Cardiac septum (tissue), 1 donor: ENCODE measurements around the gene CD200R1. TPM values are rescaled to one million over a fixed set of nuclear protein-coding genes. Genes with fewer than 3 reads are reported as not detected.
"Not testable (repeated sequence)": the region's sequence is repeated elsewhere in the genome, so short reads cannot be mapped to it uniquely, and the experiment has no call there.

ENCODE experiments used
- DNase-seq: peaks from one replicate; pipeline ENCODE4 v3.0.0-alpha.2; 2020; ENCODE audit warnings: low spot score
- intact Hi-C: fragments of 100-400 bp; cut with DNase I; formaldehyde crosslinking; loops from one replicate; pipeline ENCODE4 v1.14.0; 2022
- total RNA-seq: library from RNA; stranded (reverse); fragmentation: NEBNext Ultra II Directional; extraction: Animal tissue kit (Norgen Biotek cat#: 25700); gene quantifications from one replicate; pipeline ENCODE4 v1.2.1, GENCODE V29; 2021
- donor health status: DM: no; HTN: no; CAD: no.

CD200R1 gene
- total RNA-seq, 1 donor from 2014 or later = 0.51 TPM

DNA sequence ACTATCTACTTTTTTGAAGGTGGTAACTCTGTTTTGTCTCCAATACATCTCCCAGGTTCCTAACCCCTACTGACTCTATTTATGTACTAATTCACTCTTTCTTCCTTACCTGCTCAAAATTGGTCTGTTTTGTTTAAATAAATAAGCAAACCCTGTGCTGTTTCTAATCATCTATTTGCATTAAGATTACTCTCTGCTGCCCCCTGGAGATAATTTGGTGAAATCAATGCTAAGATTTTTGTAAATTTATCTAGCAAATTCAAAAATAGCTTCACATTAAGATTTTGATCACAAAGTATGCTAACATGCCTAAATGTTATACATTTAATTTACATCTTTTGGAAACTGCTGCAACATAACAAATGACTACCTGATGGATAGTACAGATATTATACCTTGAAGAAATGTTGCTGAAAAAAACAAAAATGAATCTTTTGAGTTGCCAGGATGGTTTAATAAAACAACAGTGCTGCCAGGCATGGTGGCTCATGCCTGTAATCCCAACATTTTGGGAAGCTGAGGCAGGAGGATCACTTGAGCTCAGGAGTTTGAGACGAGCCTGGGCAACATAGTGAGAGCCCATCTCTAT is 4.4 kb upstream of the CD200R1 start:
- DNase-seq = no peak
- intact Hi-C loops = loop anchor here (2.0 to 5.0 kb wide), 2 partner anchors 335 to 397 kb away; no protein-coding TSS in a partner anchor

DNA sequence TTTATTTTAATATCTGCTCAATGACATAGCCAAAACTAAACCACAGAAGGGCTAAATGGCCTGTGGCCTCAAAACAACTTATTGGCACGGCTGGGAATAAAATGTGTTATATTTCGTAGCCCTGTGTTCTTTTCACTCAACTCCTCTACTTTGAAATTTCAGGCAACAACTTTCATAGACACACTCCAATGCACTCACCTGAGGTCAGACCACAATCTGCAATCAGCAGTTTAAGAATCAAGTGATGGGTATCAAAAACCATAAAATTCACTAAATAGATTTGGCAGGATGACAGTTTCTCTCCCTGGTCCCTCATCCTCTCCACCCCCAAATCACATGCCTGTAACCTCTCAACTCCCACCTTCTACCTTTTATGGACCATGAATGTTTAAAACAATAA is 2.0 kb upstream of the CD200R1 start:
- DNase-seq = no peak
- intact Hi-C loops = loop anchor here (5.0 kb wide), 1 partner anchor 395 kb away; no protein-coding TSS in a partner anchor

DNA sequence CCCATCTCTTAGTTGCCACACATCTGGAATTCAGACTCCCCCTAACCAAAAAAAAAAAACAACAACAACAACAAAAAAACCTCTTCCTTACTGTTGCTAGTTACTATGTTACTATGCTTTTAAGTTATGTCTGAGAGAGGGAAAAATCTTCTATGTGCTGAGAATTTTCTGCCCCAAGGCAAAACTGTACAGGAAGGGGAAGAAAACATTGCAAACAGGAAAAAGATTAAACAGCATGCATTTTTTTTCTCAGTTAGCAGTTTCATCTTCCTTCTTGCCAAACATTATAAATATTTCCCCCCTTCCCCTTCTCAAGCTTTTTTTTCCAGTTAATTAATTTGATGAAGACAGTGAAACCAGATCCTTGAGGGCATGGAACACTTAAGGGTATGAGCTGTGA is 1.1 kb upstream of the CD200R1 start:
- intact Hi-C loops = loop anchor here (5.0 kb wide), 1 partner anchor 394 kb away; no protein-coding TSS in a partner anchor
- no peak for DNase-seq

DNA sequence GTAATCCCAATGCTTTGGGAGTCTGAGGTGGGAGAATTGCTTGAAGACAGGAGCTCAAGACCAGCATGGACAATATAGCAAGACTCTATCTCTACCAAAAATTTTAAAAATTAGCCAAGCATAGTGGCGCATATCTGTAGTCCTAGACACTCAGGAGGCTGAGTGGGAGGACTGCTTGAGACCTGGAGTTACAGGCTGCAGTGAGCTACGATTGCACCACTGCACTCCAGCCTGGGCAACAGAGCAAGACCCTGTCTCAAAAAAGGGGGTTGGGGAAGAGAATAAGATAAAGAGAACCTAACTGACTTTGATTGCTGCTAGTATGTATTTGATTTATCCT is 755 bp downstream of the CD200R1 start:
- DNase-seq = no peak
- intact Hi-C loops = no loop called here

DNA sequence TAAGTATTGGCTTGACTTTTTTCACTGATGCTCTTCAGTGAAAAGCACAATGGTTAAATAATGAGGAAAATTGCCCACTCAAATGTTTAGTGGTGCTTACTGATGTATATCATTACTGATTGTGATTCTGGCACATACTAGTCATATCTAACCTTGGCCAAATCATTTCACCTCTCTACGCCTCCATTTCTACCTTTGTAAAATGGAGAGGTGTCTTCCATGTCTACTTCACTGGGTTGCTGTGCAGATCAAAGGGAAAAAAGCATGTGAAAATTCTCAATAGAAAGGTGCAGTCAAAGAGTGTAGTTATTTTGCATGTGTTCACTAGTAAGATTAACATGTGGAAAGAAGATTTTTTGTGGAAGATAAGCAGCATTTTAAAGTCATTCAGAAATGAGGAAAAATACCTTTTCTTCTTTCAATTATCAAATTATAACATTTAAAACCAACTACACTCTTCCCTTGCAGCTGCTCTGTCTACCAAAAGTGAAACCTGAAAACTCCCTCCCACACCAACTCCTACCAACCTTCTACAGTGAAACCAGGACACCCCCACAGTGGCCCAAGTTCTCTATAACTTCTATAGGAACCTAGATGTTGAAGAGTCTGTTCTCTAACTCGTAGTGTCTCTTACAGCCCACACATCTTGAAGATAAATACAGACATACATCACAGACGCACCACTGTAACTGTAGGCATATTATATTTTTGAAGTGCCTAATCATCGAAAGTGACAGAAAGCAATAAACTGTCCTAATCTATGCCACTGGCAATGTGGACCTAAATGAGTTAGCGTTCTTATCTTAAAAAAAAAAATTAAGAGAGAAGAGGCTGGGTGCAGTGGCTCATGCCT is 1.4 kb downstream of the CD200R1 start:
- DNase-seq = no peak
- intact Hi-C loops = no loop called here

DNA sequence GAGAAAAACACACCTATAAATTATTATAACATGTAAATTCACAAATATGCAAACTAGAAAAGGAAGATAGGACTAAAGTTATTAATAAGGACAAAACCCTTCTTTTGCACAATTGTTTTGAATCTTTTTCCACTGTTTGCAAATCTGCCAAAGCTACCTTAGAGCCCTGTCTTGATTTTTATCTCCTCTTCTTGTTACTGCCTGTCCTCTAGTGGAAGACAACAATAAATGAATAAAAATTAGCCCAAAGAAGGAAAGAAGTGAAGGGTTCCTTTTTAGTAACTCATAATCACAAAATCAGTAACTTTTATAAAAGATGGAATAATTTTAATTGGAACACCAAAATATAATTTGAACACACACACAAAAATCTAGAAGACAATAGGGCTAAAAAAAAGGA is 2.7 kb downstream of the CD200R1 start:
- intact Hi-C loops = no loop called here
- no peak for DNase-seq

DNA sequence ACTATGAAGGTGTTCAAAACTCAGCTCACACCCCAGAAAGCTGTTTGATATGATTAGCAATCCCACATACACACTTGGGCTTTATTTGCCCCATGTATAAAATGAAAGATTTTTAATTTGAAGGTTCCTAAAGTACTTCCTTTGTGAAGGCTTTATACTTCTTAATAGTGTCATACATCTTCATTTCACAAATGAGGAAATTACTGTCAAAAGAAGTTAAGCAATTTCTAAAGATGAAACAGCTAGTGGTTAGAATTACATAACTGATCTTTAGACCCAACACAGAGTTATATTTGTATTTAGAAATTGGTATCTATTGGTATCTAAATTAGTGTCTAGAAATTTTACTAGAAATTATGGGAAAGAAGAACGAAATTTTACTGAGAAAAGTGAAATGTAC is 7.1 kb downstream of the CD200R1 start:
- intact Hi-C loops = no loop called here
- DNase-seq = no peak

DNA sequence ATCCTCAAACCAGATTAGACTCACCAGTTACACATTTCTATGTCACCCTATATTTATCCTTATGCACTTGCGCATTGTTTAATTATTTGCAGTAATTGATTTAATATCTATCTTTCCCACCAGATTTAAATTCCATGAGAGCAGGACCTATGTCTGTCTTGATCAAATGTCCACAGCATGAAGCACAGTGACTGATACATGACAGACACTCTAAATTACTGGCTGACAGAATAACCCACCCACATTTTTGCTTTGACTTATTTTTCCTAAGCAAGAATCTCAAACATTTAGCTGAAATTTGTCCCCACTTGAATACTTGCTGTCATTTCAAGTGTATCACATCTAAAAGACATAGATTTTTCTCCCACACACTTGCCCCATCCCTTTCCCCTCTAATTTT is 7.5 kb downstream of the CD200R1 start:
- intact Hi-C loops = no loop called here
- no peak for DNase-seq

DNA sequence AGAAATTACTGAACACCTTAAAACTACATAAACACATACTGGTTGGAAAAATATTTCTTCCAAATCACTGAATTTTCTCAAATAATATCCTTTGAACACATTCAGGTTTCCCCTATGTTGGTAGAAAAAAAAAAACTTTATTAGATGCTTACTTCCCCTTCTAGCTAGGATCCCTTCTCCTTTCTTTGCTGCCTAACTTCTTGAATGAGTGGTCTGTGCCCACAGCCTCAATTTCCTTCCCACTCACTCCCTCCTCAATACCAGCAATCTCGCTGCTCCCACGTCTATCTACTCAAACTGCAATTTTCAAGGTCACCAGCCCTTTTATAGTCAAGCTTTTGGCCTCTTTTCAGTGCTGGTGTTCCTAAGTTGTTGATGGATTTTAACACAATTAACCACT is 8.3 kb downstream of the CD200R1 start:
- intact Hi-C loops = no loop called here

DNA sequence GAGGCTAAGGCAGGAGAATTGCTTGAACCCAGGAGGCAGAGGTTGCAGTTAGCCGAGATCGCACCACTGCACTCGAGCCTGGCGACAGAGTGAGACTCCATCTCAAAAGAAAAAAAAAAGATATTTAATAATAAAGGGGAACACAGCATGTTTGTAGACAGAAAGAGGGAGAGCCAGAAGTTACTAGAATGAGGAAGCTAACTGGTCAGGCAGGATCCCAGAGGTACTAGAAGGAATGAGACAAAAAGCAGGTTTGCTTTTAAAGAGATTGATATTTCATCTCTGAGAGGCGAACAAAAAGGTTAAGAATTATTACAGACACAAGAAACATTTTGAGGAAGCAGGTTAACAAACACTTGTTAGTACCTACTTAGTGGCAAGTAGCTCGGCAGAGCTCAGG is 9.2 kb downstream of the CD200R1 start:
- no peak for DNase-seq
- intact Hi-C loops = no loop called here

More for the DNA sequence above, 8.3 kb downstream of the CD200R1 start:
- DNase-seq = no peak

DNA sequence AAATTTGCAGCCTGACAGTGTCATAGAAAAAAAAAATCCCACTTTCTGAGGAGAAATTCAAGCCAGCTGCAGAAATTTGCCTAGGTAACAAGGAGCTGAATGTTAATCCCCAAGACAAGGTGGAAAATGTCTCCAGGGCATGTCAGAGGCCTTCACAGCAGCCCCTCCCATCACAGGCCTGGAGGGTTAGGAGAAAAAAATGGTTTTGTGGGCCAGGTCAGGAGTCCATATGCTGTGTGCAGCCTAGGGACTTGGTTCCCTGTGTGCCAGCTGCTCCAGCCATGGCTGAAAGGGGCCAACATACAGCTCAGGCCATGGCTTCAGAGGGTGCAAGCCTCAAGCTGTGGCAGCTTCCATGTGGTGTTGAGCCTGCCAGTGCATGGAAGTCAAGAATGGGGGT is 11.2 kb downstream of the CD200R1 start:
- no peak for DNase-seq
- intact Hi-C loops = no loop called here

DNA sequence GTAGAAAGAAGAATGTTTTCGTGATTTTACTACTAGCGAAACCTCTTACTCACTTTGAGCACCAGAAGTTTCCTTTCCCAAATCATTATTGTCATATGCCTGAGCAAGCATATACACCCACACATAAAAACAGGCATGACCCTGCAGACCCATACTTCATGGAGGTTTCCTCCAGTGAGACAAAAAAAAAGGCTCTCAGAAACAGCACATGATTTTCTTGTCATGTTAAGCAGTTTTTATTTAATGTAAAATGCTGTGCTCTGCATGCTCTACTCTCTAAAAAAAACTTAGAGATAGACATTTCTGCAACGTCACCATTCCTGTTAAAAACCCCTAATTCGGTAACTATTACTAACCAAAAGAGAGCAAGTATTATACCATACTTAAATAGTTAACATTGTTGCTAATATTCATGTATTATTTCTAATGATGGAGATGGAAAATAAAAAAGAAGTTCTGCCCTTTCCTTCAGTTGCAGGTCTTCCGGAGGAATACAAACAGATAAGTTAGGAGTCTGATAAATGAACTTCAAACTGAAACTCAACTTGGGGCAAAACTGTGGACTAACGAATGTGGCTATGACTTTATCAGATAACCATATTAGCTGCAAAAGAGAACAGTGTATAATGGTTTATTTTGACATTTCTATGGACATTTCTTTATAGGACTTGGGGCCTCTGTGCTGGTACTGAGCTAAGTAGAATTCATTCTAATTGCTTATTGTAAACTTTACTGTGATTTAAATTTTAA is 15.9 kb downstream of the CD200R1 start:
- no peak for DNase-seq
- intact Hi-C loops = no loop called here

DNA sequence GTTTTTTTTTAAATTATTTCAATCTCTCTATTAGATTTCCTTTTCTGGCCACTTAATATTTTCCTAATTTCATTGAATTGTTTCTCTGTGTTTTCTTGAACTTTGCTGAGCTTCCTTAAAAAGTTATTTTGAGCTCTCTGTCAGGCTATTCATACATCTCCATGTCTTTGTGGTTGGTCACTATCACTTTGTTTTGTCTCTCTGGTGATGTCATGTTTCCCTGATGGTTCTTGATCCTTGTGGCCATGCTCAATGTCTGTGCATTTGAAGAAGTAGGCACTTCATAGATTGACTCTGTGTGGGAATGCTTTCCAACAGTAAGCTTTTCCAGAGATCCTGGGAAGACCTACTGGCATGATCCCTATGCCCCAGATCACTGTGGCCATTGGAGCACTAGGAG is 18.6 kb downstream of the CD200R1 start:
- no peak for DNase-seq
- intact Hi-C loops = no loop called here

DNA sequence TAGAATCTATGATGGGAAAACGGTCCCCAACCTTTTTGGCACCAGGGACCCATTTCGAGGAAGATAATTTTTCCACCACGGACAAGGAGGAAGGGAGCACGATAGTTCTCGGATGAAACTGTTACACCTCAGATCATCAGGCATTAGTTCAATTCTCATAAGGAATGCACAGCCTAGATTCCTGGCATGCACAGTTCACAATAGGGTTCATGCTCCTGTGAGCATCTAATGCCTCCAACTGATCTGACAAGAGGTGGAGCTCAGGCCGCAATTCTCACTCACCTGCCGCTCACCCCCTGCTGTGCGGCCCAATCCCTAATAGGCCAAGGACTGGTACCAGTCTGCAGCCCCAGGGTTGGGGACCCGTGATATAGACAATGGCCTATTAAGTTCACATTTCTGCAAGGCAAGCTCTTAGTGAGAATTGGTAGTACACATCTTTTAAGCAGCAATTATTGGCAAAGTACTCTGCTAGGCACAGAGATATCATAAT is 26.5 kb downstream of the CD200R1 start:
- DNase-seq = no peak
- intact Hi-C loops = no loop called here

DNA sequence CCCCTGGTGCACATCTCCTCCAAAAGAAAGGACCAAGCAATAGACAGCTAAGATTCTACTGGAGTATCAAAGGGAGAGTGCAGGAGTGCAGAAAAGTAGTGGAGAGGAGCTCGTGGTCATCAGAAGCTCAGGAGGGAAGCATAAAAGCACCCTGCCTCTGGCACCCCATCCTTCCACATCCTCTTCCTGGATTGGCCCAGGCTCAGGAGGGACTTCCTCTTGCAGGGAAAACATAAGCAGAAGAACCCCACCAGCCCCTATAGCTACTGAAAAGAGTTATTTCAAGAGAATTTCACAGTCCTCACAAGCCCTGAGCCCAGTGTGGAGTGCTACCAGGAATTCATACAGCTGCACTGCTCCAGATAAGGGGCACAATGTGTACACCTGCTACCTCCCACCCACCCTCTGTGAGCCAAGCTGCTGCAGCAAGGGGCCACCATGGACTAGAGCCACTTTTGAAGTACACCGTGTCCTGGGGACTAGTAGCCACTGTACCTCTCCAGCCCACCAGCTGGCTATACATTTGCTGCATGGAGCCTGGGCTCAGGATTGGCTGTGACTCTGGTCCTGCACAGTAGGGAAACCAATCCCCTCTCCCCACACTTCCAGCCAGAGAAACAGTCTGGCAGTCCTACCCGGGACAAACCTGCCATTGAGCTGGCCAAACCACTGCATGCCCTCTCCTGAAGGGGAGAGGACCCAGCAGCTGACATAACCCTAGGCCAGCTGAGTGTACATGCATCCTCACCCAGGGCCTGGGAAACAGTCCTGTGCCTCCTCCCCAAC is 43.0 kb downstream of the CD200R1 start:
- peak; percentile 74 for DNase-seq
- intact Hi-C loops = no loop called here

DNA sequence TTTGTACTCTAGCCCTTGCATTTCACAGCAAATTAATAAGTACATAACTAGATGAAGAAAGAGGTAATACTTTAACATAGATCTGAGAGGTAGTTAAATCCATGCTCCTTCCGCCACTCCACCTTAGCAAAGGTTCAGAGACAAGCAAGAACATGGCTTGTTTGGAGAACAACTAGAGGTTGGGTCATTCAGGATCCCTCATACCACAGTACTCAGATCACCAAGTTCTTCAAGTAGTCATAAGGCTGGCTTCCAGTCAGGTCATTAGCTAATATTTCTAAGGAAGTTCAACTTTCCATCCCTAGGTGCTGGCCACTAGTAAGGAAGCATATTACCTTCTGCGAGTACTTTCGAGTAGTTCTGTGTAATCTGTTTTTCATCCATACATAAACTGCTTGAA is 44.1 kb downstream of the CD200R1 start:
- no peak for DNase-seq
- intact Hi-C loops = no loop called here

DNA sequence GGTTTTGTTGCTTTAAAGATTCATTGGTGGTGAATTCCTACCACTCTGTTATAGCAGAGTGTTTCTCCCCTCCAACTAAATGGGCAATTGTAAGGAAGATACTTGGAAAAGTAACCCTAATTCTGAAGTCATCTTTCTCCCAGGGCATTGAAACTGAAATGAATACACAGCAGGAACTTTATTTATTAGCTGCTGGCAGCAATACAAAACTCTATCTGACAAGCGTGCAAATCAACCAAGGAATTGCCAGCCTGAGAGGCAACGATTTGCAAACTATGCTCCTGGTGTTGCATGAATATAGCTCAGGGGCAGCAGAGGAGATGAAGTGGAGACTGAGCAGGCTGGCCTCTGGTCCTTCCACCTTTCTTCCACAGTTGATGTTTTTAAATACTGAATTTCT is 48.9 kb downstream of the CD200R1 start:
- intact Hi-C loops = no loop called here
- no peak for DNase-seq

DNA sequence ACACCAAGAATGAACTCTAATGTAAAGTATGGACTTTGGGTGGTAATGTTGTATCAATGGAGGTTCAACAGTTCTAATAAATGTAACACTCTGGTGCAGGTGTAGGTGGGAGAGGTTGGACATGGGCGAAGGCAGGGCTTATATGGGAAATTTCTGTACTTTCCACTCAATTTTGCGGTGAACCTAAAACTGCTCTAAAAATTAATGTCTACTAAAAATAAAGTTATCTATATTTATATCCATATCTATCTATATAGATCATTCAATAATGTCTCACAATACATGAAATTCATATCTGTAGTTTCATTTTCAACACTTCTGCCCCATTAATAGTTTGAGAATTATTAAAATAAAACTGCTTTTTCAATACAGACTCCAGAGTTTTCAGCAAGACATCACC is 49.3 kb downstream of the CD200R1 start:
- intact Hi-C loops = no loop called here
- no peak for DNase-seq

DNA sequence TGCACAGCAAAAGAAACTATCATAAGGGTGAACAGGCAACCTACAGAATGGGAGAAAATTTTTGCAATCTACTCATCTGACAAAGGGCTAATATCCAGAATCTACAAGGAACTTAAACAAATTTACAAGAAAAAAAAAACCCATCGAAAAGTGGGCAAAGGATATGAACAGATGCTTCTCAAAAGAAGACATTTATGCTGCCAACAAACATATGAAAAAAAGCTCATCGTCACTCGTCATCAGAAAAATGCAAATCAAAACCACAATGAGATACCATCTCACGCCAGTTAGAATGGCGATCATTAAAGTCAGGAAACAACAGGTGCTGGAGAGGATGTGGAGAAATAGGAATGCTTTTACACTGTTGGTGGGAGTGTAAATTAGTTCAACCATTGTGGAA is 55.4 kb downstream of the CD200R1 start:
- intact Hi-C loops, DNase-seq: not testable (repeated sequence)

DNA sequence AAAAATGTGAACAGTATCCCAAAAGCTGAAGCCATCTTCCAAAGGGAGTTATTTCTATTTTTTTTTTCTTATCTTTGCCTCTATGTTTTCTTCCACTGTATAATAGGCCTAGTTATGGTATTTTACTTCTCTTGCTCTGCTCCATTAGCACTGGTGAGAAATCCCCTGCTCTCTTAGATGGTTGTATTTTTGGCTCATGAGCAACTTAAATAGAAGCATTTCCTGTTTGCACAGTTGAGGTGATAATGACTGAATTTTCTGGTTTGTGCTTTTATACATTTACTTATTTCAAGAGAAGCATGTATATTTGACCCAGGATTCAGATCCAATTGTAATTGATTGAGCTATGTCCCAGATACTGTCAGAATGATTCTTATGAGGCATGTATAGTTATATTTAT is 66.7 kb downstream of the CD200R1 start:
- intact Hi-C loops = no loop called here
- DNase-seq = no peak
